Measurements from ENCODE around the gene PTCH1. TPM values are rescaled to one million over a fixed set of nuclear protein-coding genes. Genes with fewer than 3 reads are reported as not detected.

PTCH1 gene
- polyA plus RNA-seq, 1 of the 3 experiments (the other 2 are of a cell fraction), result 3.3 TPM

DNA sequence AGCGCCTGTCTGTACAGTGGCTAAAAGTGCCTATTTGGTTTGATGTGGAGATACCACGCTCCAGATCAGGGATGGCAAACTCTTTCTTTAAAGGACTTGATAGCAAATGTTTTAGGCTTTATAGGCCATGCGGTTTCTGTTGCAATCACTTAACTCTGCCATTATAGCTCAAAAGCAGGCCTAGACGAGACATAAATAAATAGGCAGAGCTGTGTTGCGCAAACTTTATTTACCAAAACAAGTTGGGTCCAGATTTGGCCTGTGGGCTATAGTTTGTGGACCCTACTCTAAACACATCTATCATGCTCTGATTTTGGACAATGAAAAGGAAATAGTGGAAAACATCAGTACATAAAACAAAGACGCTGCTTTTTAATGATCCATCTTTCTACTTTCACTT is 79.2 kb downstream of the PTCH1 start:
- no peaks in the 10 kb centered on the region for H3K9me3 ChIP-seq
- H3K9ac ChIP-seq, result no peak overlapping the region
- DNase-seq, result no peak
- H3K27me3 ChIP-seq (ENCODE audit: insufficient read depth), result no peaks in the 10 kb centered on the region
- no peaks in the 10 kb centered on the region for H3K79me2 ChIP-seq (ENCODE audit: insufficient read depth)
- no peaks in the 10 kb centered on the region; a peak in 1 of 4 replicates for H3K4me1 ChIP-seq (ENCODE audit: control insufficient read depth in 1 of 2, insufficient read depth in 2 of 2, low read depth in 1 of 2, low read length in 1 of 2)
- no peaks in the 10 kb centered on the region for H3F3A ChIP-seq (replicated peaks; ENCODE audit: insufficient read depth)
- no peaks in the 10 kb centered on the region for H3K36me3 ChIP-seq (replicated peaks in 1 of 2; ENCODE audit: control insufficient read depth in 1 of 2, insufficient read depth in 2 of 2, low read length in 1 of 2)
- POLR2A ChIA-PET, result no interaction called here
- H2AFZ ChIP-seq (ENCODE audit: low read depth), result no peak overlapping the region
- CTCF ChIA-PET, result no interaction called here
- no peak overlapping the region for H3K4me2 ChIP-seq
- no peak overlapping the region for H3K4me3 ChIP-seq (ENCODE audit: low read depth in 2 of 2, low read length in 1 of 2)
- no peaks in the 10 kb centered on the region for H3K9me2 ChIP-seq
- no peak overlapping the region for H3K27ac ChIP-seq (ENCODE audit: low read depth in 2 of 2, low read length in 1 of 2)
- WGBS (ENCODE audit: low lambda C conversion rate), result 82% methylated on average over 6 of the region's 6 CpGs
- no peaks in the 10 kb centered on the region for H4K20me1 ChIP-seq (ENCODE audit: insufficient read depth)
- TF ChIP-seq, protein P1, sequence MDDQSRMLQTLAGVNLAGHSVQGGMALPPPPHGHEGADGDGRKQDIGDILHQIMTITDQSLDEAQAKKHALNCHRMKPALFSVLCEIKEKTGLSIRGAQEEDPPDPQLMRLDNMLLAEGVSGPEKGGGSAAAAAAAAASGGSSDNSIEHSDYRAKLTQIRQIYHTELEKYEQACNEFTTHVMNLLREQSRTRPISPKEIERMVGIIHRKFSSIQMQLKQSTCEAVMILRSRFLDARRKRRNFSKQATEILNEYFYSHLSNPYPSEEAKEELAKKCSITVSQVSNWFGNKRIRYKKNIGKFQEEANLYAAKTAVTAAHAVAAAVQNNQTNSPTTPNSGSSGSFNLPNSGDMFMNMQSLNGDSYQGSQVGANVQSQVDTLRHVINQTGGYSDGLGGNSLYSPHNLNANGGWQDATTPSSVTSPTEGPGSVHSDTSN (IDR thresholded peaks at IDR 0.05), result no peak
- no peak for TF ChIP-seq FOSL2 (IDR thresholded peaks at IDR 0.05; ENCODE audit: borderline replicate concordance, low read depth)
- no peak for TF ChIP-seq ELF1 (IDR thresholded peaks at IDR 0.05)
- no peak for TF ChIP-seq CHD2 (IDR thresholded peaks at IDR 0.05; ENCODE audit: low read length, partially characterized antibody)
- TF ChIP-seq YY1 (IDR thresholded peaks at IDR 0.05; ENCODE audit: low read depth), result no peak
- TF ChIP-seq EZH2phosphoT487 (IDR thresholded peaks at IDR 0.05; ENCODE audit: borderline replicate concordance, low read depth), result no peak
- no peak for TF ChIP-seq FOXJ3 (CRISPR knock-in tag; IDR thresholded peaks at IDR 0.05)

DNA sequence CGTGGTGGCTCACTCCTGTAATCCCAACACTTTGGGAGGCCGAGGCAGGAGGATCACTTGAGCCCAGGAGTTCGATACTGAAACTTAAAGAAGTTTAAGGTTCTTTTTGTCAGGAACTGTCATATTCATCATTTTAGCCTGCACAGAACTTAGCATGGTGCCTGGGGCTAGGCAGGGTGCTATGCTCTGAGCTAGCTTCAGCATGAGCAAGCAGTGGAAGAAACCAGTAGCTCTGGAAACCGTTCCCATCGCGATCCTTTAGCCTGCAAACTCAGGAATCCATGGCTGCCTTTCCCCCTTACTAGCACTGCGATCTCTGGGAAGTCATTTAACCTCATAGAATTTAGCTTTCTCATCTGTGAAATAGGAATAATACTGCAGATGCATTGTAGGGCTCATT is 80.4 kb downstream of the PTCH1 start:
- H3K4me2 ChIP-seq, result no peak overlapping the region
- no peaks in the 10 kb centered on the region for H4K20me1 ChIP-seq (ENCODE audit: insufficient read depth)
- no peaks in the 10 kb centered on the region for H3K9me3 ChIP-seq
- ChIA-PET POLR2A (no interaction called here), CTCF (no interaction called here)
- H3K9me2 ChIP-seq, result no peaks in the 10 kb centered on the region
- WGBS (ENCODE audit: low lambda C conversion rate), result 69% methylated on average over 7 of the region's 7 CpGs
- TF ChIP-seq TAF1 (IDR thresholded peaks at IDR 0.05; ENCODE audit: borderline replicate concordance, low read depth, low read length) (no peak), IRF3 (IDR thresholded peaks at IDR 0.05; ENCODE audit: low read depth, low read length) (no peak), USF2 (IDR thresholded peaks at IDR 0.05; ENCODE audit: borderline replicate concordance, low read depth, low read length) (no peak), GATA2 (CRISPR knock-in tag; IDR thresholded peaks at IDR 0.05) (no peak), GABPA (IDR thresholded peaks at IDR 0.05; ENCODE audit: low read depth) (no peak), SMC3 (IDR thresholded peaks at IDR 0.05; ENCODE audit: low read depth, low read length) (no peak), YY1 (IDR thresholded peaks at IDR 0.05; ENCODE audit: low read depth) (no peak), NFIC (IDR thresholded peaks at IDR 0.05; ENCODE audit: borderline replicate concordance) (no peak), JUND (IDR thresholded peaks at IDR 0.05) (no peak), FOXJ3 (CRISPR knock-in tag; IDR thresholded peaks at IDR 0.05) (no peak), TEAD4 (IDR thresholded peaks at IDR 0.05; ENCODE audit: borderline replicate concordance, insufficient read depth) (no peak), ELF1 (IDR thresholded peaks at IDR 0.05) (no peak), SIN3A (IDR thresholded peaks at IDR 0.05; ENCODE audit: borderline replicate concordance, low read depth, low read length) (no peak), EP300 (IDR thresholded peaks at IDR 0.05; ENCODE audit: borderline replicate concordance in 1 of 2, low read depth in 1 of 2, low read length in 1 of 2) (no peak)
- TF ChIP-seq, protein P1 (IDR thresholded peaks at IDR 0.05), result no peak
- TF ChIP-seq, protein P2, sequence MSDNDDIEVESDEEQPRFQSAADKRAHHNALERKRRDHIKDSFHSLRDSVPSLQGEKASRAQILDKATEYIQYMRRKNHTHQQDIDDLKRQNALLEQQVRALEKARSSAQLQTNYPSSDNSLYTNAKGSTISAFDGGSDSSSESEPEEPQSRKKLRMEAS (IDR thresholded peaks at IDR 0.05; ENCODE audit: low read depth), result no peak
- TF ChIP-seq, protein P3, sequence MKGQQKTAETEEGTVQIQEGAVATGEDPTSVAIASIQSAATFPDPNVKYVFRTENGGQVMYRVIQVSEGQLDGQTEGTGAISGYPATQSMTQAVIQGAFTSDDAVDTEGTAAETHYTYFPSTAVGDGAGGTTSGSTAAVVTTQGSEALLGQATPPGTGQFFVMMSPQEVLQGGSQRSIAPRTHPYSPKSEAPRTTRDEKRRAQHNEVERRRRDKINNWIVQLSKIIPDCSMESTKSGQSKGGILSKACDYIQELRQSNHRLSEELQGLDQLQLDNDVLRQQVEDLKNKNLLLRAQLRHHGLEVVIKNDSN (IDR thresholded peaks at IDR 0.05; ENCODE audit: borderline replicate concordance, low read depth), result no peak
- TF ChIP-seq, protein P4, sequence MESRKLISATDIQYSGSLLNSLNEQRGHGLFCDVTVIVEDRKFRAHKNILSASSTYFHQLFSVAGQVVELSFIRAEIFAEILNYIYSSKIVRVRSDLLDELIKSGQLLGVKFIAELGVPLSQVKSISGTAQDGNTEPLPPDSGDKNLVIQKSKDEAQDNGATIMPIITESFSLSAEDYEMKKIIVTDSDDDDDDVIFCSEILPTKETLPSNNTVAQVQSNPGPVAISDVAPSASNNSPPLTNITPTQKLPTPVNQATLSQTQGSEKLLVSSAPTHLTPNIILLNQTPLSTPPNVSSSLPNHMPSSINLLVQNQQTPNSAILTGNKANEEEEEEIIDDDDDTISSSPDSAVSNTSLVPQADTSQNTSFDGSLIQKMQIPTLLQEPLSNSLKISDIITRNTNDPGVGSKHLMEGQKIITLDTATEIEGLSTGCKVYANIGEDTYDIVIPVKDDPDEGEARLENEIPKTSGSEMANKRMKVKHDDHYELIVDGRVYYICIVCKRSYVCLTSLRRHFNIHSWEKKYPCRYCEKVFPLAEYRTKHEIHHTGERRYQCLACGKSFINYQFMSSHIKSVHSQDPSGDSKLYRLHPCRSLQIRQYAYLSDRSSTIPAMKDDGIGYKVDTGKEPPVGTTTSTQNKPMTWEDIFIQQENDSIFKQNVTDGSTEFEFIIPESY (IDR thresholded peaks at IDR 0.05; ENCODE audit: borderline replicate concordance, low read depth), result no peak
- H3K79me2 ChIP-seq (ENCODE audit: insufficient read depth), result no peaks in the 10 kb centered on the region
- no peak overlapping the region for H3K27ac ChIP-seq (ENCODE audit: low read depth in 2 of 2, low read length in 1 of 2)
- no peaks in the 10 kb centered on the region for H3K36me3 ChIP-seq (replicated peaks in 1 of 2; ENCODE audit: control insufficient read depth in 1 of 2, insufficient read depth in 2 of 2, low read length in 1 of 2)
- H2AFZ ChIP-seq (ENCODE audit: low read depth), result no peak overlapping the region
- H3K4me1 ChIP-seq (ENCODE audit: control insufficient read depth in 1 of 2, insufficient read depth in 2 of 2, low read depth in 1 of 2, low read length in 1 of 2), result no peaks in the 10 kb centered on the region; a peak in 1 of 4 replicates
- no peaks in the 10 kb centered on the region for H3F3A ChIP-seq (replicated peaks; ENCODE audit: insufficient read depth)
- no peak overlapping the region for H3K9ac ChIP-seq
- H3K27me3 ChIP-seq (ENCODE audit: insufficient read depth), result no peaks in the 10 kb centered on the region
- no peak for DNase-seq
- H3K4me3 ChIP-seq (ENCODE audit: low read depth in 2 of 2, low read length in 1 of 2), result no peak overlapping the region
